Gastrocnemius medialis (tissue), 4 donors: ENCODE results near the gene MYRIP.

Experiments
- CTCF ChIP-seq, 5 experiments: fragments of 450-650 bp in 3 of 5; fragments of 200-600 bp in 2 of 5; sonication (generic) in 2 of 5; IDR thresholded peaks in 4 of 5; conservative IDR thresholded peaks in 1 of 5; 1 replicate in 4 of 5; 2 replicates in 1 of 5; pipeline ENCODE4 v1.5.1; 2016 to 2019; ENCODE audit warnings: antibody characterized with exemption in 5 of 5, mild to moderate bottlenecking in 3 of 5, moderate library complexity in 3 of 5
- POLR2A ChIP-seq, 2 donors: fragments of 450-650 bp; IDR thresholded peaks; one replicate each; pipeline ENCODE4 v1.6.1; 2017; ENCODE audit warnings: antibody characterized with exemption in 2 of 2, mild to moderate bottlenecking in 2 of 2, moderate library complexity in 2 of 2

GRCh38 chr3:40206522-40206921 lies 397.1 kb downstream of the MYRIP start:
- no peak for TF ChIP-seq CTCF (IDR thresholded peaks at IDR 0.05 in 4 of 5, conservative IDR thresholded peaks at IDR 0.05 in 1 of 5)
- no peak for TF ChIP-seq POLR2A (IDR thresholded peaks at IDR 0.05)
